ENCODE measurements around the gene PTP4A1. TPM values are rescaled to one million over a fixed set of nuclear protein-coding genes. Genes with fewer than 3 reads are reported as not detected.
"Not testable (repeated sequence)": the region's sequence is repeated elsewhere in the genome, so short reads cannot be mapped to it uniquely, and the experiment has no call there.

PTP4A1 gene
- 13.8 and 31.3 TPM in 2 replicates for total RNA-seq (ENCODE audit: low replicate concordance)

GRCh38 chr6:63572044-63572746 is at the start of gene PTP4A1, which contains the start of gene LOC128125822:
Gene PTP4A1 (plus strand): TSS chr6:63572480. CDS start chr6:63576881, 4,401 bp downstream.
Gene LOC128125822 (plus strand): TSS chr6:63572480.
- TF ChIP-seq EZH2phosphoT487 (IDR thresholded peaks at IDR 0.05) (no peak), CTCF (IDR thresholded peaks at IDR 0.05) (no peak), EZH2 (IDR thresholded peaks at IDR 0.05) (no peak)
- H3K27me3 Mint-ChIP-seq (ENCODE audit: insufficient read depth, low read depth) = no peaks in the 10 kb centered on the region
- peaks cover 23% of the 10 kb centered on the region for H3F3A ChIP-seq (ENCODE audit: low read depth)

GRCh38 chr6:63522911-63523287 is 49.4 kb upstream of the PTP4A1 start:
- H3K27ac ChIP-seq; H3K9me3 ChIP-seq (ENCODE audit: low read depth): not testable (repeated sequence)

More at GRCh38 chr6:63572044-63572746, at the start of gene PTP4A1, which contains the start of gene LOC128125822:
- H3K9me3 Mint-ChIP-seq = peaks cover 5% of the 10 kb centered on the region
- Histone ChIP-seq H2AFZ (replicated peaks) (peak within 1 kb of the TSS; percentile 70), H3K27me3 (no peaks in the 10 kb centered on the region), H3K9me3 (ENCODE audit: low read depth) (no peaks in the 10 kb centered on the region), H3K79me2 (ENCODE audit: low read depth) (peaks cover 54% of the 10 kb centered on the region), H3K36me3 (peaks cover 12% of the 10 kb centered on the region), H3K27ac (peak within 1 kb of the TSS; percentile 98), H4K20me1 (ENCODE audit: low read depth) (peaks cover 36% of the 10 kb centered on the region), H3K4me2 (peak within 1 kb of the TSS; percentile 85), H3K9ac (peak within 1 kb of the TSS; percentile 99), H3K4me3 (peak within 1 kb of the TSS; percentile 95), H3K4me1 (peaks cover 24% of the 10 kb centered on the region)
- peaks cover 15% of the 10 kb centered on the region for H3K36me3 Mint-ChIP-seq
- peak; percentile 99 for DNase-seq (ENCODE audit: low spot score)
- peaks cover 27% of the 10 kb centered on the region for H3K4me1 Mint-ChIP-seq
- peak within 1 kb of the TSS; percentile 98 for H3K4me3 Mint-ChIP-seq
- H3K27ac Mint-ChIP-seq = peak within 1 kb of the TSS; percentile 97

GRCh38 chr6:63523630-63524029 is 48.6 kb upstream of the PTP4A1 start:
- no peaks in the 10 kb centered on the region for H3K27me3 Mint-ChIP-seq (ENCODE audit: insufficient read depth, low read depth)
- H3K36me3 ChIP-seq = no peaks in the 10 kb centered on the region

More at GRCh38 chr6:63522911-63523287, 49.4 kb upstream of the PTP4A1 start:
- H3K27me3 ChIP-seq; H3K4me1 Mint-ChIP-seq; H3F3A ChIP-seq (ENCODE audit: low read depth); H3K4me3 ChIP-seq; H3K9me3 Mint-ChIP-seq; DNase-seq (ENCODE audit: low spot score); H3K27me3 Mint-ChIP-seq (ENCODE audit: insufficient read depth, low read depth); H3K9ac ChIP-seq; H4K20me1 ChIP-seq (ENCODE audit: low read depth); H2AFZ ChIP-seq (replicated peaks); H3K4me3 Mint-ChIP-seq; H3K4me1 ChIP-seq; H3K4me2 ChIP-seq; H3K36me3 ChIP-seq; H3K27ac Mint-ChIP-seq; H3K36me3 Mint-ChIP-seq; H3K79me2 ChIP-seq (ENCODE audit: low read depth): not testable (repeated sequence)

More at GRCh38 chr6:63523630-63524029, 48.6 kb upstream of the PTP4A1 start:
- Histone ChIP-seq H3K79me2 (ENCODE audit: low read depth) (no peaks in the 10 kb centered on the region), H2AFZ (replicated peaks) (no peak overlapping the region), H3K4me2 (no peak overlapping the region), H3K4me3 (no peak overlapping the region), H3F3A (ENCODE audit: low read depth) (no peaks in the 10 kb centered on the region), H4K20me1 (ENCODE audit: low read depth) (no peaks in the 10 kb centered on the region), H3K27ac (no peak overlapping the region), H3K9ac (no peak overlapping the region), H3K9me3 (ENCODE audit: low read depth) (no peaks in the 10 kb centered on the region), H3K27me3 (no peaks in the 10 kb centered on the region), H3K4me1 (no peaks in the 10 kb centered on the region)
- DNase-seq (ENCODE audit: low spot score) = no peak
- Mint-ChIP-seq H3K36me3 (no peaks in the 10 kb centered on the region), H3K4me1 (no peaks in the 10 kb centered on the region), H3K27ac (no peak overlapping the region), H3K4me3 (no peak overlapping the region), H3K9me3 (peaks cover 2% of the 10 kb centered on the region)
- TF ChIP-seq EZH2phosphoT487 (IDR thresholded peaks at IDR 0.05) (no peak), CTCF (IDR thresholded peaks at IDR 0.05) (no peak), EZH2 (IDR thresholded peaks at IDR 0.05) (no peak)
